Progenitor cell of endocrine pancreas (in vitro differentiated cells): Measurements from ENCODE around the gene SPC24. TPM values are rescaled to one million over a fixed set of nuclear protein-coding genes. Genes with fewer than 3 reads are reported as not detected.

Source experiments
- DNase-seq: peaks from one replicate; pipeline ENCODE4 v3.0.0; 2021; ENCODE audit warnings: low spot score; ENCODE audit not compliant: unreplicated experiment
- H3K27ac Mint-ChIP-seq: 2 replicates; pipeline ENCODE4 v1.8.0; 2021; ENCODE audit warnings: mild to moderate bottlenecking, moderate library complexity, mixed read lengths
- H3K27me3 Mint-ChIP-seq: 2 replicates; pipeline ENCODE4 v1.8.0; 2021; ENCODE audit warnings: mixed read lengths
- H3K36me3 Mint-ChIP-seq: 2 replicates; pipeline ENCODE4 v1.8.0; 2022; ENCODE audit warnings: mixed read lengths; ENCODE audit not compliant: insufficient read depth
- H3K4me1 Mint-ChIP-seq: 2 replicates; pipeline ENCODE4 v1.8.0; 2021; ENCODE audit warnings: low read depth, mixed read lengths
- H3K4me3 Mint-ChIP-seq: 2 replicates; pipeline ENCODE4 v1.8.0; 2021; ENCODE audit warnings: low read depth, mild to moderate bottlenecking, moderate library complexity, mixed read lengths
- H3K9me3 Mint-ChIP-seq: 2 replicates; pipeline ENCODE4 v1.8.0; 2021; ENCODE audit warnings: low read depth, mixed read lengths
- total RNA-seq: library from RNA; stranded (reverse); gene quantifications from 2 replicates; pipeline ENCODE4 v1.2.1, GENCODE V29; 2021
- TF ChIP-seq, protein P1 (sequence below): fragments of 200-600 bp; sonication (generic); IDR thresholded peaks from one replicate; pipeline ENCODE4 v1.5.0; 2021; ENCODE audit warnings: antibody characterized with exemption, mild to moderate bottlenecking; ENCODE audit not compliant: unreplicated experiment

The SPC24 gene
- total RNA-seq, 1 donor from 2014 or later, result 24.3 TPM

DNA sequence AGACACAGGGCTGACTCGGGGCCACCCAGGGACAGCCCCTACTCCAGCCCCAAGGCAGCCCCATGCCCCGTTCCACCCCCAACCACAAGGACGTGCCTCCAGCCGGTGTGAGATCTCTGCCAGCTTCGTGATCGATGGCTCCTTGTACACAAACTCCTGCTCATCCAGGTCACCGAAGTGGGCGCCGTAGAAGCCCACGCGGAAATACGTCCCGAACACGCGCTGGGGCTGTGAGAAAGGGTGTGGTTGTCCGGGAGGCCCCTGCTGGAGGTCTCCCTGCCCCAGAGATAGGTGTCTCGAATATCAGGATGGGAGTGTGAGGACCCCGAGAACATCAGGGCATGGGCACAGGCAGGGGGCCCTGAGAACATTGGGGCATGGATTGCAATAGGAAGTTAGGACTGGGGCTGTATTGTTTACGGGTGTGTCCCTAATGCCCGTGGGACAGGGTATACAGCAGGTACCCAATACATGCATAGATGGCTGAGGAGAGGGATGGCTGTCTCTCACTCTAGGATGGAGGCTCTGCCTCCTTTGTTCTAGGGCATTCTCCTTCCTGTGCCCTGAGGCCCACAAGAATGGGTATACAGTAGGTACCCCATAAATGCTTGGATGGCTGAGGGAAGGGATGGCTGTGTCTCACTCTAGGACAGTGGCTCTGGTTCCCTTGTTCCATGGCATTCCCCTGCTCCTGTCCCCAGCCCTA lies 47.1 kb upstream of the SPC24 start:
- H3K4me3 Mint-ChIP-seq, result no peak overlapping the region
- no peak overlapping the region for H3K27ac Mint-ChIP-seq
- no peak for DNase-seq
- no peaks in the 10 kb centered on the region for H3K27me3 Mint-ChIP-seq
- TF ChIP-seq, protein P1, sequence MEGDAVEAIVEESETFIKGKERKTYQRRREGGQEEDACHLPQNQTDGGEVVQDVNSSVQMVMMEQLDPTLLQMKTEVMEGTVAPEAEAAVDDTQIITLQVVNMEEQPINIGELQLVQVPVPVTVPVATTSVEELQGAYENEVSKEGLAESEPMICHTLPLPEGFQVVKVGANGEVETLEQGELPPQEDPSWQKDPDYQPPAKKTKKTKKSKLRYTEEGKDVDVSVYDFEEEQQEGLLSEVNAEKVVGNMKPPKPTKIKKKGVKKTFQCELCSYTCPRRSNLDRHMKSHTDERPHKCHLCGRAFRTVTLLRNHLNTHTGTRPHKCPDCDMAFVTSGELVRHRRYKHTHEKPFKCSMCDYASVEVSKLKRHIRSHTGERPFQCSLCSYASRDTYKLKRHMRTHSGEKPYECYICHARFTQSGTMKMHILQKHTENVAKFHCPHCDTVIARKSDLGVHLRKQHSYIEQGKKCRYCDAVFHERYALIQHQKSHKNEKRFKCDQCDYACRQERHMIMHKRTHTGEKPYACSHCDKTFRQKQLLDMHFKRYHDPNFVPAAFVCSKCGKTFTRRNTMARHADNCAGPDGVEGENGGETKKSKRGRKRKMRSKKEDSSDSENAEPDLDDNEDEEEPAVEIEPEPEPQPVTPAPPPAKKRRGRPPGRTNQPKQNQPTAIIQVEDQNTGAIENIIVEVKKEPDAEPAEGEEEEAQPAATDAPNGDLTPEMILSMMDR, result no peak
- no peaks in the 10 kb centered on the region for H3K4me1 Mint-ChIP-seq
- peaks cover 3% of the 10 kb centered on the region for H3K36me3 Mint-ChIP-seq
- no peaks in the 10 kb centered on the region for H3K9me3 Mint-ChIP-seq

DNA sequence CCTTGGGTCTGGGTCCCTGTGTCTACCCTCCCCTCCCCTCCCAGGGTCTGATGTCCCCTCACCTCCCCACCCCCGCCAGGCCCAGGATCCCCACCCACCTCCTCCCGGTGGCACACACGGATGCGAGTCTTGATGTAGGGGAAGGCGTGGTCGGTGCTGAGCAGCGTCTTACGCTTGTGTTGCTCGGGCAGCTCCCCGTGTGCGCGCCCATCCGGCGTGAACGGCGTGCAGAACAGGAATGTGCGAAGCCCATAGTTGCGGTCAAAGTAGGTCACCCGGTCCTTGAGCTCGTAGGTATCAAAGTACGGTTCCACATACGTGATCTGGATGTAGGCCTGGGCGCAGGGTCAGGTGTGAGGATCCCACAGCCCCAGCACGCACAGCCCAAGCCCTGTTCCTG lies 46.2 kb upstream of the SPC24 start:
- H3K27ac Mint-ChIP-seq, result no peak overlapping the region
- no peak overlapping the region for H3K4me3 Mint-ChIP-seq
- peaks cover 3% of the 10 kb centered on the region for H3K36me3 Mint-ChIP-seq
- H3K9me3 Mint-ChIP-seq, result no peaks in the 10 kb centered on the region
- DNase-seq, result no peak
- no peaks in the 10 kb centered on the region for H3K4me1 Mint-ChIP-seq
- H3K27me3 Mint-ChIP-seq, result no peaks in the 10 kb centered on the region
- TF ChIP-seq, protein P1, result no peak

DNA sequence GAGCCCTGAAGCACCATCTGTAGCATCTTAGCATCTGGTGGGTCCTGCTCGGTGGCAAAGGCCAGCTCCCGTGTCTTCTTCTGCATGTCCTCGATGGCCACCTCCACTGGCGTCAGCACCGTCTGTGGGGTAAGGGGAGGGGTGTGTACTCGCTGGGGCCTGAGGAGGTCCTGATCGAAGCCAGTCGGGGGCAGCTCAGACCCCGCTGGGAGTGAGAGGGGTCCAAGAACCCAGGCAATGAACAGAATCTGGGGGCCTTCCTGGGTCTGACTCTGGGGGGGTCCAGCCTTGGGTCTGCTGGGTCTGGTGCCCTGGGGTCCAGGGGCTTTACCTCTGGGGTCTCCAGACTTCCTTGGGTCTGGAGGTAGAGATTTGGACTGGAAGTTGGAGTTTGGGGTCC lies 45.3 kb upstream of the SPC24 start:
- Mint-ChIP-seq H3K36me3 (peaks cover 3% of the 10 kb centered on the region), H3K4me3 (no peak overlapping the region)

DNA sequence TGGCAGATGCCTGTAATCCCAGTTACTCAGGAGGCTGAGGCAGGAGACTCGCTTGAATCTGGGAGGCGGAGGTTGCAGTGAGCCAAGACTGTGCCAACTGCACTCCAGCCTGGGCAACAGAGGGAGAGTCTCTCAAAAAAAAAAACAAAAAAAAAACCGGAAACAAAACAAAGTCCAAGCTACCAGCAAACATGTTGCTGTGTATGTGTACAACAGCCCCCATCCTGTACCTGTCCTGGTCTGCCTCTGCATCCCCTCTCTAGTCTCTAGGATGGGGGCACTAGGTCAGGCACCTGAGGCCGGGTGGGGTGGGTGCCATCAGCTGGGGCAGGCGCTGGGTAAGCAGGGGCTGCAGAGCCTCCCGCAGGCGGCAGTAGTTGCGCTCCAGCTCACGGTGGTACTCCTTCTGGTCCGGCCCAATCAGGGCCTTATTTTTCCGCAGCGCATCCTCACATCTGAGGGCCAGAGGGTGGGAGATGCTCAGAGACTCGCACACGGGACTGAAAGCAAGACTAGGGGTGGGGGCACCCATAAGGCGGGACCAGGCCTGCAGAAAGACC lies 44.5 kb upstream of the SPC24 start:
- Mint-ChIP-seq H3K27ac (no peak overlapping the region), H3K9me3 (no peaks in the 10 kb centered on the region), H3K36me3 (peaks cover 5% of the 10 kb centered on the region), H3K4me3 (no peak overlapping the region), H3K27me3 (no peaks in the 10 kb centered on the region), H3K4me1 (peaks cover 2% of the 10 kb centered on the region)
- no peak for DNase-seq
- TF ChIP-seq, protein P1, result no peak

More for the DNA sequence above, 45.3 kb upstream of the SPC24 start:
- no peak for DNase-seq
- TF ChIP-seq, protein P1, result no peak
- H3K9me3 Mint-ChIP-seq, result no peaks in the 10 kb centered on the region
- H3K4me1 Mint-ChIP-seq, result peaks cover 2% of the 10 kb centered on the region
- H3K27ac Mint-ChIP-seq, result no peak overlapping the region
- H3K27me3 Mint-ChIP-seq, result no peaks in the 10 kb centered on the region

DNA sequence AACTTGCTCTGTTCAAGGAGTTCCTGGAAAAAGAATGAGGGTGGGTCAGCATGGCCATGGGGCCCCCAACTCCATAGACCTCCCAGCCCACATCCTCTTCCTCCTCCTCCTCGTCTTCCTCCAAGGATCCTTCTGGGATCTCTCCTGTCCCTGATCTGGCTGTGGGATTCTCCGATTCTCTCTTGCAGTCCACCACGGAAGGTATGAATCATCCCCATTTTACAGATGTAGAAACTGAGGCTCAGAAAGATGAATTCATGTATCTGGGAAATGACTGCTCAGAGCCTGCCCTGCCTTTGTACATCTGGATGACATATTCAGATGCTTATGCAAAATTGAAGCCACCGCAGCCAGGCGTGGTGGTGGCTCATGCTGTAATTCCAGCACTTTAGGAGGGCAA lies 43.9 kb upstream of the SPC24 start:
- peaks cover 5% of the 10 kb centered on the region for H3K36me3 Mint-ChIP-seq
- TF ChIP-seq, protein P1, result no peak
- H3K9me3 Mint-ChIP-seq, result no peaks in the 10 kb centered on the region
- no peak overlapping the region for H3K4me3 Mint-ChIP-seq
- no peak for DNase-seq
- H3K4me1 Mint-ChIP-seq, result peaks cover 2% of the 10 kb centered on the region
- H3K27ac Mint-ChIP-seq, result no peak overlapping the region
- H3K27me3 Mint-ChIP-seq, result no peaks in the 10 kb centered on the region
